GM18858 (cell line): ENCODE data around the gene FGFR1OP2.
"Not testable (repeated sequence)": the region's sequence is repeated elsewhere in the genome, so short reads cannot be mapped to it uniquely, and the experiment has no call there.

Experiments used
- ATAC-seq: cut with Tn5 transposase; IDR thresholded peaks from one replicate; pipeline ENCODE4 v1.9.1; 2021; ENCODE audit not compliant: unreplicated experiment

The FGFR1OP2 gene

GRCh38 chr12:26940516-26941214 is 2.4 kb downstream of the FGFR1OP2 start:
- ATAC-seq: no peak

GRCh38 chr12:26941215-26941594 is 2.9 kb downstream of the FGFR1OP2 start:
- no peak for ATAC-seq

GRCh38 chr12:26948309-26948708 is 10.0 kb downstream of the FGFR1OP2 start:
- no peak for ATAC-seq

GRCh38 chr12:26953447-26953846 is 15.2 kb downstream of the FGFR1OP2 start:
- no peak for ATAC-seq

GRCh38 chr12:26954027-26954426 is 15.8 kb downstream of the FGFR1OP2 start:
- ATAC-seq: no peak

GRCh38 chr12:26961391-26961790 is 23.1 kb downstream of the FGFR1OP2 start:
- not testable (repeated sequence) for ATAC-seq

- ATAC-seq: no peak
These were observed 23.5 kb downstream of the FGFR1OP2 start for GRCh38 chr12:26961803-26962202.

GRCh38 chr12:26963413-26963812 is 25.1 kb downstream of the FGFR1OP2 start:
- ATAC-seq: no peak

- no peak for ATAC-seq
These were observed 28.6 kb downstream of the FGFR1OP2 start for GRCh38 chr12:26966842-26967241.

GRCh38 chr12:26970136-26970535 is 31.9 kb downstream of the FGFR1OP2 start:
- ATAC-seq: no peak

GRCh38 chr12:26971963-26972362 is 33.7 kb downstream of the FGFR1OP2 start:
- ATAC-seq: peak; percentile 98

- ATAC-seq: no peak
These were observed 38.4 kb downstream of the FGFR1OP2 start for GRCh38 chr12:26976687-26977086.

- no peak for ATAC-seq
These were observed 40.5 kb downstream of the FGFR1OP2 start for GRCh38 chr12:26978801-26979200.

- no peak for ATAC-seq
These were observed 41.5 kb downstream of the FGFR1OP2 start for GRCh38 chr12:26979733-26980132.

GRCh38 chr12:26982866-26983265 is 44.6 kb downstream of the FGFR1OP2 start:
- ATAC-seq: no peak

GRCh38 chr12:26987634-26988424 is 49.6 kb downstream of the FGFR1OP2 start:
- no peak for ATAC-seq

- no peak for ATAC-seq
These were observed 50.4 kb downstream of the FGFR1OP2 start for GRCh38 chr12:26988703-26989102.

- ATAC-seq: no peak
These were observed 51.6 kb downstream of the FGFR1OP2 start for GRCh38 chr12:26989873-26990272.

GRCh38 chr12:26991826-26992225 is 53.6 kb downstream of the FGFR1OP2 start:
- no peak for ATAC-seq

- ATAC-seq: no peak
These were observed 55.8 kb downstream of the FGFR1OP2 start for GRCh38 chr12:26994109-26994508.

GRCh38 chr12:26995706-26996105 is 57.4 kb downstream of the FGFR1OP2 start:
- ATAC-seq: no peak

- ATAC-seq: no peak
These were observed 58.7 kb downstream of the FGFR1OP2 start for GRCh38 chr12:26997003-26997402.
